Measurements from ENCODE around the gene SIRPA.

DNA sequence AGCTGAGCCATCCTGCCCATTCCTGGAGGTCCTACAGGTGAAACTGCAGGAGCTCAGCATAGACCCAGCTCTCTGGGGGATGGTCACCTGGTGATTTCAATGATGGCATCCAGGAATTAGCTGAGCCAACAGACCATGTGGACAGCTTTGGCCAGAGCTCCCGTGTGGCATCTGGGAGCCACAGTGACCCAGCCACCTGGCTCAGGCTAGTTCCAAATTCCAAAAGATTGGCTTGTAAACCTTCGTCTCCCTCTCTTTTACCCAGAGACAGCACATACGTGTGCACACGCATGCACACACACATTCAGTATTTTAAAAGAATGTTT lies 44.0 kb downstream of the SIRPA start:
- no peak for TF ChIP-seq ZNF274 (IDR thresholded peaks at IDR 0.05; ENCODE audit: low read depth, low read length)
- no peak for TF ChIP-seq YY1 (IDR thresholded peaks at IDR 0.05; ENCODE audit: insufficient read depth, insufficient read length)

Data from NT2/D1 (cell line).